ENCODE results near the gene FGR. TPM values are rescaled to one million over a fixed set of nuclear protein-coding genes. Genes with fewer than 3 reads are reported as not detected.

Gene FGR
- total RNA-seq, 2 donors from 2014 or later, result 17.0 to 21.5 TPM

DNA sequence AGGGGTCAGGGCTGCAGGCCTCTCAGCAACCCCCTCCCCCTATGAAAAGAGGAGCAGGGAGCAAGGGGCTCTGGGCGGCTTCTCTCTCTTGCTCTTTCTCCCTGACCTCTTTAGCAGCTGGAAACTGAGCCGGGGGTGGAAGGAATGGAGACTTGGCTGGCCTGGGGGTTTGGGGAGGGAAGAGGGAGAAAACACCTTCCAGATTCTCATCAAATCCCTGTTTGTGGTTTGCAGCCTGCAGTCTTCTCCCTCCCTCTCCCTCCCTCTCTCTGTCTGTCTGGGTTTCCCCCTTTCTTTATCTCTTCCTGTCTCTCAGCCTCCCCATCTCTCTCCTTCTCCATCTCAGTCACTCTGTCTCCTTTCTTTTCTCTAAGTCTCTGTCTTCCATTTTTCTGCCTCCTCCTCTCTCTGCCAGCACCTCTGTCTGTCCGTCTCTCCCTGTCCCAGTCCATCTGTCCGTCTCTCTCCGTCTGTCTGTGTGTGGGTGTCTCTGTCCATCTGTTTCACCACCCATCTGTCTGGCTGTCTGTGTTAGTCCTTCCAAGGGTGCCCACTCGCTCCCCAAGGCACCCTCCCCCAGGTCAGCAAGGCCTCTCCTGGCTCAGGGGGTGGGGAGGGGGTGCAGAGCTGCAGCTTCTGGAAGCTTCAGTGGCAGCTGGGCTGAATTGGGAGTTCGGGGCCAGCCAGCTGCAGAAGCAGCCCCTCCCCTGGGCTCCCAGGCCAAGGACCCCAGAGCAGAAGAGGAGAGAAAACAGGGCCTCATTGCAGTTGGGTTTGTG is 37.3 kb downstream of the FGR start:
- ATAC-seq (ENCODE audit: insufficient number of reproducible peaks, low FRiP score, low read depth) (no peak), DNase-seq (ENCODE audit: low spot score) (no peak)
- peak overlapping the region; percentile 56 for H3K4me3 ChIP-seq
- TF ChIP-seq, protein P1, sequence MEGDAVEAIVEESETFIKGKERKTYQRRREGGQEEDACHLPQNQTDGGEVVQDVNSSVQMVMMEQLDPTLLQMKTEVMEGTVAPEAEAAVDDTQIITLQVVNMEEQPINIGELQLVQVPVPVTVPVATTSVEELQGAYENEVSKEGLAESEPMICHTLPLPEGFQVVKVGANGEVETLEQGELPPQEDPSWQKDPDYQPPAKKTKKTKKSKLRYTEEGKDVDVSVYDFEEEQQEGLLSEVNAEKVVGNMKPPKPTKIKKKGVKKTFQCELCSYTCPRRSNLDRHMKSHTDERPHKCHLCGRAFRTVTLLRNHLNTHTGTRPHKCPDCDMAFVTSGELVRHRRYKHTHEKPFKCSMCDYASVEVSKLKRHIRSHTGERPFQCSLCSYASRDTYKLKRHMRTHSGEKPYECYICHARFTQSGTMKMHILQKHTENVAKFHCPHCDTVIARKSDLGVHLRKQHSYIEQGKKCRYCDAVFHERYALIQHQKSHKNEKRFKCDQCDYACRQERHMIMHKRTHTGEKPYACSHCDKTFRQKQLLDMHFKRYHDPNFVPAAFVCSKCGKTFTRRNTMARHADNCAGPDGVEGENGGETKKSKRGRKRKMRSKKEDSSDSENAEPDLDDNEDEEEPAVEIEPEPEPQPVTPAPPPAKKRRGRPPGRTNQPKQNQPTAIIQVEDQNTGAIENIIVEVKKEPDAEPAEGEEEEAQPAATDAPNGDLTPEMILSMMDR (IDR thresholded peaks at IDR 0.05), result no peak
- H3K9me3 ChIP-seq, result no peaks in the 10 kb centered on the region
- H3K4me1 ChIP-seq (ENCODE audit: control insufficient read depth in 1 of 2, low read depth in 2 of 2), result peaks cover 68 to 92% of the 10 kb centered on the region in 2 donors
- no peaks in the 10 kb centered on the region for H3K36me3 ChIP-seq
- peak overlapping the region; percentile 81 to 93 for H3K27ac ChIP-seq
- H3K27me3 ChIP-seq (replicated peaks; ENCODE audit: insufficient read depth), result no peaks in the 10 kb centered on the region

DNA sequence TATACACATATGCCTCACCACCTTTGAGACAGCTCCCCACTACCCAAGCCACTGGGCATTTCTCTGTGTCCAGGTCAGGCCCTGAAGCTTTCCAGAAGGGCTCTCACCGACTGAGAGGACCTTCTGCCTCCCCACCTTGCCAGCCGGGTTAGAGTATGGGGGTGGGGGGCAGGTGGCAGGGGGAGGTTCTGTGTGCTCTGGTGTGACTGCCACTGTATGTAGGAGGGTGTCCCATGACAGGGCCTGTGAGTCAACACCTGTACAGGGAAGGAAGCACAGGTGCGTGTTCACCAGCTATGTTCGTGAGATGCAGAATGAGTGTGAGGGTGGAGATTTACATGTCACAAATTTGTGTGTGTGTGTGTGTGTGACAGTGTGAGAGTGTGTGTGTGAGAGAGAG is 38.0 kb downstream of the FGR start:
- TF ChIP-seq, protein P1 (IDR thresholded peaks at IDR 0.05), result no peak
- no peaks in the 10 kb centered on the region for H3K36me3 ChIP-seq
- H3K4me1 ChIP-seq (ENCODE audit: control insufficient read depth in 1 of 2, low read depth in 2 of 2), result peaks cover 69 to 99% of the 10 kb centered on the region in 2 donors
- H3K9me3 ChIP-seq, result no peaks in the 10 kb centered on the region
- no peak overlapping the region for H3K4me3 ChIP-seq
- H3K27ac ChIP-seq, result no peak overlapping the region
- no peaks in the 10 kb centered on the region for H3K27me3 ChIP-seq (replicated peaks; ENCODE audit: insufficient read depth)
- no peak for ATAC-seq (ENCODE audit: insufficient number of reproducible peaks, low FRiP score, low read depth)
- no peak for DNase-seq (ENCODE audit: low spot score)

- no peak for ATAC-seq (ENCODE audit: insufficient number of reproducible peaks, low FRiP score, low read depth)
These were observed 38.7 kb downstream of the FGR start for GRCh38 chr1:27596261-27596660.

GRCh38 chr1:27595597-27595996 is 39.4 kb downstream of the FGR start:
- no peaks in the 10 kb centered on the region for H3K27me3 ChIP-seq (replicated peaks; ENCODE audit: insufficient read depth)
- DNase-seq (ENCODE audit: low spot score) (no peak), ATAC-seq (ENCODE audit: insufficient number of reproducible peaks, low FRiP score, low read depth) (no peak)
- H3K4me1 ChIP-seq (ENCODE audit: control insufficient read depth in 1 of 2, low read depth in 2 of 2), result peaks cover 66 to 100% of the 10 kb centered on the region in 2 donors
- no peaks in the 10 kb centered on the region for H3K36me3 ChIP-seq
- H3K9me3 ChIP-seq, result no peaks in the 10 kb centered on the region
- H3K4me3 ChIP-seq, result no peak overlapping the region
- TF ChIP-seq, protein P1 (IDR thresholded peaks at IDR 0.05), result no peak
- H3K27ac ChIP-seq, result peak overlapping the region in 1 of 2 donors; percentile 54

More at GRCh38 chr1:27596261-27596660, 38.7 kb downstream of the FGR start:
- Histone ChIP-seq H3K36me3 (no peaks in the 10 kb centered on the region), H3K9me3 (no peaks in the 10 kb centered on the region), H3K27me3 (replicated peaks; ENCODE audit: insufficient read depth) (no peaks in the 10 kb centered on the region), H3K27ac (peak overlapping the region in 1 of 2 donors; percentile 54), H3K4me3 (no peak overlapping the region), H3K4me1 (ENCODE audit: control insufficient read depth in 1 of 2, low read depth in 2 of 2) (peaks cover 66 to 100% of the 10 kb centered on the region in 2 donors)
- TF ChIP-seq, protein P1 (IDR thresholded peaks at IDR 0.05), result no peak
- DNase-seq (ENCODE audit: low spot score), result no peak

DNA sequence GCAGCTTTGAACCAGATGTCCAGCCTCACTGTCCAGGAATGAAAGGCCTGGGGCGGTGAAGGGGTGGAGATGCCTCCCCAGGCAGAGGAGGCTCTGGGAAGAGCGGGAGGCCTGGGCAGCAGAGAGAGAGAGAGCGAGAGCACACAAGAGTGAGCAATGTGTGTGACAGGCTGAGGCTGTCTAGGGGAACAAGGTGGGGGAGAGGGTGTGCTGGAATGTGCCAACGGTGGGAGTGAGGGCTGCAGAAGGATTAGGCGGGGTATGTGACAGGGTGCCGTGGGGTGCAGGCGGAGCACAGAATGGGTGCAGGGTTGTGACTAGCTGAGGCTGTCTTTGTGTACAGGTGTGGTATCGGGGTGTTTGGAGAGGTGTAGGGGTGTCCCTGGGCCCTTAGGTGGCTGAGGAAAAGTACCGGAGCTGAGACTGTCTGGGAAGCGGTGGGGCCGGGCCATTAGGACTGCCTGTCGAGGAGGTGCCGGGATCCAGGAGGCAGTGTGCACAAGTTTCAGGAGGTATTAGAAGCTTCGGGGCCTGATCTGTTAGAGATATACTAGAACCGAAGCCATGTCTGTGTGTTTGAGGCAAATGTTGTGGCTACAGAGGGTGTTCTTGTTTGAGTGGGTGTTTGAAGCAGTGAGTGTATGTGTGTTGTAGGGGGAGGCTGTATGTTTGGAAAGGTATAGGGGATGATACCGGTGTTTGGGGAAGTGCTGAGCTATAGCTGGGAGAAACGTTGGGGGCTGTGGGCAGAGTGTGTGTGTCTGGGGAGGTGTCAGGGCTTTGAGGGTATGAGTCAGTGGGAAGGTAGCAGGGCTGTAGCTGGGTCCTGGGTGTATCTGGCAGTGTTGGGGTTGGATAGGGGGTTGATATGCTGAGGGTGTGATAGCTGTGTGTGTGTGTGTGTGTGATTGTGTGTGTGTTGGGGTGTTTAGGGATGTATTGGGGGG is 40.1 kb downstream of the FGR start:
- no peaks in the 10 kb centered on the region for H3K27me3 ChIP-seq (replicated peaks; ENCODE audit: insufficient read depth)
- no peaks in the 10 kb centered on the region for H3K9me3 ChIP-seq
- no peak overlapping the region for H3K4me3 ChIP-seq
- H3K27ac ChIP-seq, result peak overlapping the region; percentile 43 to 54
- DNase-seq (ENCODE audit: low spot score) (no peak), ATAC-seq (ENCODE audit: insufficient number of reproducible peaks, low FRiP score, low read depth) (no peak)
- TF ChIP-seq, protein P1 (IDR thresholded peaks at IDR 0.05), result no peak
- H3K4me1 ChIP-seq (ENCODE audit: control insufficient read depth in 1 of 2, low read depth in 2 of 2), result peaks cover 68 to 100% of the 10 kb centered on the region in 2 donors
- H3K36me3 ChIP-seq, result no peaks in the 10 kb centered on the region
